DMS79 treated with DMSO at 0.1 percent for 48 hours (cell line): ENCODE data around the gene PUM2.

Source experiments
- DNase-seq: peaks from one replicate; lab custom pipeline; 2025; lab: John Stamatoyannopoulos, UW

Gene PUM2

GRCh38 chr2:20230114-20230425 lies 120.6 kb downstream of the PUM2 start:
- no peak for DNase-seq

DNA sequence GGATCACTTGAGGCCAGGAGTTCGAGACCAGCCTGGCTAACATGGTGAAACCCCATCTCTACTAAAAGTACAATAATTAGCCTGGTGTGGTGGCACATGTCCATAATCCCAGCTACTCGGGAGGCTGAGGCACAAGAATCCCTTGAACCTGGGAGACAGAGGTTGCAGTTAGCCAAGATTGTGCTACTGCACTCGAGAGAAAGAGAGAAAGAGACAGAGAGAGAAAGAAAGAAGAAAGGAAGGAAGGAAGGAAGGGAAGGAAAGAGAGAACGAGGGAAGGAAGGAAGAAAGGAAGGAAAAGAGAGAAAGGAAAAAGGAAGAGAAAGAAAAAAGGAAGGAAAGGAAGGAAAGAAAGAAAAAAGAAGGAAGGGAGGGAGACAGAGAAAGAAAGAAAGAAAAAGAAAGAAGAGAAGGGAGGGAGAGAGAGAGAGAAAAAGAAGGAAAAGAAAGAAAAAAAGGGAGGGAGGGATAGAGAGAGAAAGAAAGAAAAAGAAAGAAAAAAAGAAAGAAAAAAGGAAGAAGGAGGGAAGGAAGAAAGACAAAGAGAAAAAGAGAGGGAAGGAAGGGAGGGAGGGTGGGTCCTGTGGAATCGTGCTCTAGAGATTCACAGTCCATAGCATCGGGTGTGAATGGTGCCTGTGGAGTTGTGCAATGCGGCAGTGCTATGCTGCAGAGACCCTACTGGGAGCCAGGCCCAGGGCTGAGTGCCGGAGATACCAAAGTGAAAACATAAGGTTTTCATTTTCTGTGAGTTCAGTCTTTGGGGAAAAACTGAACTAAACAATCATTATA lies 121.1 kb downstream of the PUM2 start:
- DNase-seq = no peak

- DNase-seq = no peak
These were observed 122.6 kb downstream of the PUM2 start for GRCh38 chr2:20227894-20228505.

DNA sequence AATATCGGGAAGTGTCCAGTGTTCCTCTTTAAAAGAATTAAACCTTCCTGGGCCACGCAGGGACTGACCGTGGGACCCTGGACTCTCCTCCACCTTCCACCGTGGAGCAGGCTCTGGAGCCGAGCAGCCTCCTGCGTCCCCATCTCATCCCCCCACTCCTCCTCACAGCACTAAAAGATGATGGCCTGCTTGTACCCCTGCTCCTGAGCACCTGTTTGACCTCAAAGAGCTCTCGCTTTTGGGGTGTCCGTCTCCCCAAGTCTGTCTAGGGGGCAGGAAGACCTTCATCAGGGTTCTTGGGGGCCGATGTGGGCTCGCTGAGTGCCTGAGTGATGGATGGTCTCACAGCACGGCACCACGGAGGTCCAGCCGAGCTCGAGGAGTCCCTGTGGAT lies 124.5 kb downstream of the PUM2 start:
- DNase-seq = no peak

DNA sequence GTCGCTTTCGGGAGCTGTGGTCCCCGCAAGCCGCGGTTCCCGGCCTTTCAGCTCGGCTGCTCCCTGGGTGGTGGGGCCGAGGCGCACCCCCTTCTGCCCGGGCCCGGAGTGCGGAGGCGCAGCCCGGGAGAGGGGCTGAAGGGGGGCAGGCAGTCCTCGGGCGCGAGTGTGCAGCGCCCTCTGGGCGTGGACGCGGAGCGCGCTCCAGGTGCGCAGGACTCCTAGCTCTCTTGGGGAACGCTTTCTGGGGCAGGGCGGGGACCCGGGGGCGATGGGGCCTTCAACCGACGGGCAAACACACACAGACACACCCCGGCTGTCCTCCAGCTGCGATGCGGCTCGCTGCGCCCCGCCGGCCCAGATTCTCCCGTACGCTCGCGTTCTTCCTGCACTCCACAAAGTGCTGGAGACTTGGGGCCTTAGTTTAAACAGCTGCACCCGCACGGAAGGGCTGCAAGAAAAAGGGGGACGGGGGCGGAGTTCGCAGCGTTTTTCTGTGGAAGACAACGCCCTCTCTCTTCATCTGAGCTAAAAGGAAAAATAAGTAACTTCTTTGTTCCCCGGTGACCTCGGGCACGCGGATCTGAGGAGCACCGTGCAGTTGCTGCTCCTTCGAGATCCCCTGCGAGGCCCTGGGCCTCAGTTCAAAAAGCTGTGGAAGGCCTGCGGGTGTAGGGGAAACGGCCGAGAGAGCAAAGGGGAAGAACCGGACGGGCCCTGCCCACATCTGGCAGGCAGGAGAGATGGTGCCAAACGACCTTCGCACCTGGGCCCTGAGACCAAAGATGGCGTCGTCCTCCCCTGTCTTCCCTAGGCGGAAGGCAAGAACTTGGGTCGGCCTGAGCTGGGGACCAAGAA lies 125.1 kb downstream of the PUM2 start:
- peak; percentile 74 for DNase-seq

DNA sequence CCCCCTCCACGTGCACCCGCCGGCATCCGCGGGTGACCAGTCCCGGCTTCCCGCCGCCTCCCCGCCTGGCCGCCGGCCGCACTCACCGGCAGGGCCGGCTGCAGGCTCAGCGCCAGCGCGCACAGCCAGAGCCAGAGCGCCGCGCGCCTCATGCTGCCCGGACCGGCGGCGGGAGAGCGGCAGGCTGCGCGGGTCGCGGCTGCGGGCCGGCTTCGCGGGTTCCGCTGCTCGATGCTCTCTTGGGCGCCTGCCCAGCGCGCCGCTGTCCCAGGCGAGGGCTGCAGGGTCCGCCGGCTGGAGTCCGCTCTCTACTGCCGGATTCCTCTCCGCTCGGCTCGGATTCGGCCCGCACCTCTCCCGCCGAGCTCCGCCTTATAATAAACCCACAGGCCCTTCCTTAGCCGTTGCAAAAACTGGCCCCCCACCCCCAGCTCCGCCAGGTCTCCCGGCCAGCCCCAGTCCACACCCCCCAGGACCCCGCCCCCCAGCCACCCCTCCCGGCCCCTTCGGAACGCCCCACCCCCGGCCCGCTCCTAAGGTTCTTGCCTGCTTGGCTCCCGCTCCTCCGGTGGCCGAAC lies 125.8 kb downstream of the PUM2 start, which contains the start of gene SDC1:
Gene SDC1, minus strand, starts transcription at position 415 of the 578 bp plus-strand sequence. Its CDS starts 263 bp downstream, at position 152.
- peak; percentile 74 for DNase-seq

DNA sequence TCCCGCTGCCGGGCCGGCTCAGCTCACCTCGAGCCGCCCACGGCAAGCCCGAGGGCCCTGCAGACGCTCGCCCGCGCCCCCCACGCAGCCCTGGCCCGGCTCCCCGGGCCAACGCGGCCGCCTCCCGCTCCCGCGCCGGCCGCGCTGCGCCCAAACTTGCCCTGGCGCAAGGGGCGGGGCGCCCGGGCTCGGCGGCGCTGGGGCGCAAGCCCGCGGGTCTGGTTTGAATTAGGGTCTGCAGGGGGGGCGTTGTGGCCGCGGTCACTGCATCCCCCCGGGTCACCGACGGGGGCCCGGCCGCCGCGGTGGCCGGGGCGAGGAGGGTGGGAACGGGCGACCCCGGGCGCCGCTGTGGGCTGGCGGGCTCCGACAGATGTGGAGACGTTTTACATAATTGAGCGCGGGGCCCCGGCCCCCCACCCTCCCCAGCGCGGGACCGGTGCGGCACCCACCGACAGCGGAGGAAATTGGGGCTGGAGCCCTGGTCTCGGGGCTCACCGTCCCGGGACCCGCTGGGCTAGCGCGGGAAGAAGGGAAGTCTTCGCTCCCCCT lies 126.4 kb downstream of the PUM2 start:
- DNase-seq = no peak

DNA sequence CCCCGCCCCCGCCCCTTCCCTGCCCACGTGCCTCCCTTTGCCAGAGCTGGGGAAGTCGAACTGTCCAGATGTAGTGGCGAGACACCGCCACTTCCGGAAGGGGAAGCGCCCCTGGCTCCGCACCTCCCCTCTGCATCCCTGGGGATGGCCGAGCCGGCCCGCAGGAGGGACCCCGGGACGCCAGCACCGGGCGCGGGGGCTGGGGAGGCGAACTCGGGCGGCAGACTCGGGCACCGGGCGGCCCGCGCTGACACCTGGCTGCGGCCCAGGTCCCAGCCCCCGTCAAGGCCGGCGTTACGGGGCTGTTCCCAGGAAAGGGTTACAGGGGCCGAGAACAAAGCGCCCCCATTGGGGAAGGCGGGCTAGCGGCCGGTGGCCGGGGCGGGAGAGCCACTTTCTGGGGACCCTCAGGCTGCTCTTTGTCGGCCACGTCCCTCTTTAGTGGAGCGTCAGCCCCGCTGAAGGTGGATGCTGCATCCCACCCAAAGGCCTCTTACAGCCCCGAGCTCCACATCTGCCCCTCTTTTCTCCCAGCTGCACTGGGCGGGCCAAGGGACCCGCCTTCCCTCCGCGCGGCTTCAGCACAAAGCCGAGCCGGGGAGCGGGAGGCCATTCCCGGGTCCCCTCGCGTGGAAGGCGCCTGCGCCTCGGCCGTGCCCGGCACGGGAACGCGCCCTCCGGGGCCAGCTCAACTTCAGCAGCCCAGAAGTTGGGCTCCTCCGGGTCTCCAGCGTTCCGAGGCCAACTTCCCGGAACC lies 127.1 kb downstream of the PUM2 start:
- peak; percentile 81 for DNase-seq

GRCh38 chr2:20222769-20223406 lies 127.8 kb downstream of the PUM2 start:
- peak; percentile 81 for DNase-seq

DNA sequence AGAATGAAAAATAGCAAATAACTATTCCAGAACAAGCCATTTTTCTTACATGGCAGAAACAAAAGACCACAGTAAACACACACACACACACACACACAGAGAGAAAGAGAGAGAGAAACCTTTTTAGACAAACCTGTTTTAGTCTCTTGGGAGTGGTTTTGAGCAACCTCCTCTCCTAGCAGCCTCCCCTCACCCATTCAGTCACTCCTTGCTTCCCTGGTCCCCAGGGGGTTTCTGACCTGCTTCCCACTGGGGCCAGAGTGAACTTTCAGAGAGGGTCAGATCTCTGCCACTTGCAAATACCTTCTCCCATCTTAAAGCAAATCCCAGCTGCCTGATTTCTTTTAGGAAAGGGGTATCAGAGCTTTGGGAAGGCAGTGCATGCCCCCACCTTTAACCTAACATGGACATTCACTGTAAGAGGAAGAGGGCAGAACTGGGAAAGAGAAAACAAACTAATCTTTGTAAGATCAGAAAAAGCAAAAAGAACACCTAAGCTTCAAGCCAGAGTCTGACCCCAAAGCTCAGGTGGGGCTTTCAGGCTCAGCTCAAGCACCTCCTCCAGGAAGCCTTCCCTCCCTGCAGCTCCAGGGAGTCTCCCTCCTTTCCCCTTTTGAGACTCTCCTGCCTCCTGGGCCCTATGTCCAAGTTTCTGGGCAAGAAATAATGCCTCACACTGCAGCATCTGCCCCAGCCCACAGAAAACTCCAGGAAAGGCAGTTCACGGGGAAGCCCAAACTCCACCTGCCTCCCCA lies 128.5 kb downstream of the PUM2 start:
- DNase-seq = no peak

- DNase-seq = peak; percentile 11
These were observed 129.1 kb downstream of the PUM2 start for GRCh38 chr2:20221555-20221973.

DNA sequence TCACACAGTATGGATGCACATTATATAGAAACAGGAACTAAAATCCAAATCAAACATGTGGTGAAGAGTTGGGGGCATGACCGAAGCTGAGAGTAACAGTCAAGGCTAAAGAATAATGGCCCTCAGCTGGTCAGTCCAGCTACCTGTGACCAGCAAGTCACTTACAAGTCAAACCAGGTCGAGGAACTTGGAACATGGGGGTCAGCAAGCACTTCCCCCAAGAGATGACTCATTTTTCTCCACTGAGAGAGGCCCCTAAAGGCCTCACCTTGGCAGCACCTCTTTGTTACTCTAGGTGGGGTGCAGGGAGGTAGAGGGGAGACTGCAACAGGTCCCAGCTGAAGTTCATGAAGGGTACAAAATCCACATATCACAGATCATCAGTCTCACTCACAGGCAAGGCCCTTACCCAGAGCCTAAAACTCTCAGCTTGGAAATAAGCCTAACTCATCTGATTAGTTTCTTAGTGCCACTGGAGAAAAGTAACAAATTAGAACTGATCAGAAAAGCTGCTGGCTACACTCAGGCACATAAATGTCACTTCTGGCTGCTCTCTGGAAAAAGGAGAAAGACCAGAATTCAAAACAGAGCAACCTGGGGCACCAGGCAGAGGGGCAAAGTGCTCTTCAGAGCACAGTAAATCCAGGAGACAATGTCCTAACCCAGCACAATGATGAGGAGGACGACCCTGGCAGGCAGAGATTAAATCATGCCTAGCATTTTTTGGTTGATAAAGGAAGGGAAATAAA lies 129.7 kb downstream of the PUM2 start:
- no peak for DNase-seq

GRCh38 chr2:20219763-20220380 lies 130.8 kb downstream of the PUM2 start:
- no peak for DNase-seq

- no peak for DNase-seq
These were observed 132.0 kb downstream of the PUM2 start for GRCh38 chr2:20218331-20219320.

DNA sequence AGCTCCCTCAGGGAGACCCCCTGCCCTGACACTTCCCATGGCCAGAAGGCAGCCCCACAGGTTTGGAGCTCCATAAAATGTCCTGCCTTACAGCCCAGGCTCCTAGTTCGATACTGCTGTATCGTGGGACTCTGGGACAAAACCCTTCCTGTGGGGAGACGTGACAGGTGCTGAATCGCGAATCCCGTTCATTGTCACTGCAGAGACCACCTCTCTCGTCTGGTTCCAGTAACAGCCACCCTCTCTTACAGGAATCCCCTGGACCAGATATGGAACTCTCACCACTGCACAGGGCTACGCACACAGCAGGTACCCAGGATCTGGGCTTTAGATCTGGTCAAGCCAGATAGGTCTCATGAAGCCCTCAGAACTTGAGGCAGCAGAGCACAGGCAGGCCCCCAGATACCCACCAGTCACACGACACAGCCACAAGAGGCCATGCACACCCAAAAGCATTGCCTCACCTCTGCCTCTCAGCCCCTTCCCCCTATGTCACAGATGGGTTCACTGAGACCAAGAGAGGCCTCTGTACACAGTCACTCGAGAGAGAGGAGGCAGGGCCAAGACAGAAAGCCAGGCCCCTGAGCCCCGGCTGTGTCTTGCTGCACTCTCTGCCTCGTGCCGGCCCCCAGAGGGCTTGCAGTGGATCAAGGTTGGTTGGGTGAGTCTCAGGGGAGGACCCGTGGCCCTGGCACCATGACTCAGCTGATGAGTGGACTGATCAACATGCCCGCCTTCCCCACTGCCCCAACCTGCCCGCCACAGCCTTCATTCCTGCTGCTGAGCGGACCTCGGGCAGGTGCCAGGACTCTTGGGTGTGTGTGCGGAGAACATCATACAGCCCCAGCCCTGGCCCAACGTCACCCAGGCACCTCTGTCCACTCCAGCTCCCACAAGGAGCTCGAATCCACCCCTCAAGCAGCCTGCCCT lies 133.3 kb downstream of the PUM2 start:
- DNase-seq = no peak
